Globus pallidus (tissue), 1 donor: ENCODE measurements around the gene PSMB11.
"Not testable (repeated sequence)": the region's sequence is repeated elsewhere in the genome, so short reads cannot be mapped to it uniquely, and the experiment has no call there.

ENCODE experiments used
- DNase-seq: peaks from one replicate; pipeline ENCODE4 v3.0.0-alpha.2; 2015; ENCODE audit warnings: low spot score

PSMB11 gene, protein sequence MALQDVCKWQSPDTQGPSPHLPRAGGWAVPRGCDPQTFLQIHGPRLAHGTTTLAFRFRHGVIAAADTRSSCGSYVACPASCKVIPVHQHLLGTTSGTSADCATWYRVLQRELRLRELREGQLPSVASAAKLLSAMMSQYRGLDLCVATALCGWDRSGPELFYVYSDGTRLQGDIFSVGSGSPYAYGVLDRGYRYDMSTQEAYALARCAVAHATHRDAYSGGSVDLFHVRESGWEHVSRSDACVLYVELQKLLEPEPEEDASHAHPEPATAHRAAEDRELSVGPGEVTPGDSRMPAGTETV

DNA sequence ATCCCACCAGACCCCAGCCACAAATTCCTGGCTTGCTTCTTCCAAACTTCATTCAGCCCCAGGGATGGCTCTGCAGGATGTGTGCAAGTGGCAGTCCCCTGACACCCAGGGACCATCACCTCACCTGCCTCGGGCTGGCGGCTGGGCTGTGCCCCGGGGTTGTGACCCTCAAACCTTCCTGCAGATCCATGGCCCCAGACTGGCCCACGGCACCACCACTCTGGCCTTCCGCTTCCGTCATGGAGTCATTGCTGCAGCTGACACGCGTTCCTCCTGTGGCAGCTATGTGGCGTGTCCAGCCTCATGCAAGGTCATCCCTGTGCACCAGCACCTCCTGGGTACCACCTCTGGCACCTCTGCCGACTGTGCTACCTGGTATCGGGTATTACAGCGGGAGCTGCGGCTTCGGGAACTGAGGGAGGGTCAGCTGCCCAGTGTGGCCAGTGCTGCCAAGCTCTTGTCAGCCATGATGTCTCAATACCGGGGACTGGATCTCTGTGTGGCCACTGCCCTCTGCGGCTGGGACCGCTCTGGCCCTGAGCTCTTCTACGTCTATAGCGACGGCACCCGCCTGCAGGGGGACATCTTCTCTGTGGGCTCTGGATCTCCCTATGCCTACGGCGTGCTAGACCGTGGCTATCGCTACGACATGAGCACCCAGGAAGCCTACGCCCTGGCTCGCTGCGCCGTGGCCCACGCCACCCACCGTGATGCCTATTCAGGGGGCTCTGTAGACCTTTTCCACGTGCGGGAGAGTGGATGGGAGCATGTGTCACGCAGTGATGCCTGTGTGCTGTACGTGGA lies at the start of gene PSMB11:
TSS of gene PSMB11 (plus strand) at position 51 of the 804 bp plus-strand sequence. CDS start at position 65, 14 bp downstream.
- DNase-seq, result no peak

DNA sequence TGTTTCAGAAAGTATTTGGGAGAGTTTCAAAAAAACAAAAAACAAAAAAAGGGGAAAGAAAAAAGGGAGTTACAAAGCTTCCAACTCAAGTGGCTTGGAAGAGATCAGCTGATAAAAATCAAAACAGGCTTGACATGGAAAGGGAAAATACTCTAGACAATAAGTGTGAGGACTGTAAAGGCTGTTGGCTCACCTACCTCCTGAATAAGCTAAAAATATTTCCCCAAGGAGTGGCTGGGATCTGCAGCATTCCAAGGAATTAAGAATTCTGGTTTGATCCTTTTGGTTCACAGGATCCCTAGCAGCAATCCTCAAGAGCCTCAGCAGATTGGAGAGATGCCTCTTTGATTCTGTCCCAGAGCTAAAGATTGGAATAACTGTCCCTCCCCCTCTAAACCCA lies 48.5 kb upstream of the PSMB11 start:
- no peak for DNase-seq

DNA sequence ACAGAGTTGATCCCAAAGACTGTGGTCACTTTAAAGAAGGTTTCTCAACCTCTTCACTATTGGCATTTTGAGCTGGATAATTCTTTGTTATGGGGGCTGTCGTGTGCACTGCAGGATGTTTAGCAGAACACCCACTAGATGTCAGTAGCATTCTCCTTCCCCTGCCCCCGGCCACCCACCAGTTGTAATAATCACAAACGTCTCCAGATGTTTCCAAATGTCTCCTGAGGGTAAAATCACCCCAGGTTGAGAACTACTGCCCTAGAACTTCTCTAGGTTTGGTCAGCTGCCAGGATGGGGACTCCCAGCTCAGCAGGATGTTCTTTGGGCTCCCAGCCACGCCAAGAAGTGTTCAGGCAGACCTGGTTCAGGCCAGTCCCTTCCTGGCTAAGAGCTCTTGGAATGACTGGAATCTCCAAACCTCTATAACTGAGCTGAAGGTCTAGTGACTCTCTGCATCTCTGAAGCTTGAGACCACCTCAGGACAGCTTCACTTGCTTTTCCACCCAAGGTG lies 47.2 kb upstream of the PSMB11 start:
- DNase-seq, result no peak

DNA sequence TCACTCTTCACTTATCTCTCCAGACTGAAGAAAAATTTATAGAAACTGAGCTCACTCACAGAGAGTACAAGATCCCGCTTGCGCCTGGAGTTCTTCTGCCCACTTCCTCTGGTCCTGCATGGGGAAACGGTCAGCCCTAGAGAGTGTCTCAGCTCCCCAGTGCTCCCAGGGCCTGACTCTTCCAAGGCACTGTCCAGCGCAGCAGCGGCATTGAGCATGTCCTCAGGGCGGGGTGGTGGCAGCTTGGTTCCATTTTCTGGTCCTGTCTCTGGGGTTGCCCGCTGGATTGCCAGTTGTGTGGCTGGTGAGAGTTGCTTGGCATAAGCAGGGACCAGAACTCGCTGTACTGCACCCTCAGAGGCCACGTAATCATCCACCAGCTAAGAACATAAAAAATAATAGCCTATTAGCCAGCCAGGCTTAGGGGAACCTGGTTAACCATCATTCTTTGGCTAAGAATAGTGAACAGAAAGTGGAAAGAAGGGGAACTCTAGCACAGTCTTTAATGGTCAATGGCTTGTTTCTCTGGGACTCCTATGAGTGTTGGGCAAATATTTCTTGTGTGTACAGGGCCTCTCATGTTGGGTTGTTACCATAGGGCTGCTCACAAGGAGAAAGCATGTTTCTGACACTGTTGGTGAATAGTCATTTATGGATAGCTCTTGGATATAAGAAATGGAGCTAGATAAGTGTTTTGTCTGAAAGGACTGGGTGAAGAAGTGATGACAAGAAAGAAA lies 46.0 kb upstream of the PSMB11 start:
- no peak for DNase-seq

DNA sequence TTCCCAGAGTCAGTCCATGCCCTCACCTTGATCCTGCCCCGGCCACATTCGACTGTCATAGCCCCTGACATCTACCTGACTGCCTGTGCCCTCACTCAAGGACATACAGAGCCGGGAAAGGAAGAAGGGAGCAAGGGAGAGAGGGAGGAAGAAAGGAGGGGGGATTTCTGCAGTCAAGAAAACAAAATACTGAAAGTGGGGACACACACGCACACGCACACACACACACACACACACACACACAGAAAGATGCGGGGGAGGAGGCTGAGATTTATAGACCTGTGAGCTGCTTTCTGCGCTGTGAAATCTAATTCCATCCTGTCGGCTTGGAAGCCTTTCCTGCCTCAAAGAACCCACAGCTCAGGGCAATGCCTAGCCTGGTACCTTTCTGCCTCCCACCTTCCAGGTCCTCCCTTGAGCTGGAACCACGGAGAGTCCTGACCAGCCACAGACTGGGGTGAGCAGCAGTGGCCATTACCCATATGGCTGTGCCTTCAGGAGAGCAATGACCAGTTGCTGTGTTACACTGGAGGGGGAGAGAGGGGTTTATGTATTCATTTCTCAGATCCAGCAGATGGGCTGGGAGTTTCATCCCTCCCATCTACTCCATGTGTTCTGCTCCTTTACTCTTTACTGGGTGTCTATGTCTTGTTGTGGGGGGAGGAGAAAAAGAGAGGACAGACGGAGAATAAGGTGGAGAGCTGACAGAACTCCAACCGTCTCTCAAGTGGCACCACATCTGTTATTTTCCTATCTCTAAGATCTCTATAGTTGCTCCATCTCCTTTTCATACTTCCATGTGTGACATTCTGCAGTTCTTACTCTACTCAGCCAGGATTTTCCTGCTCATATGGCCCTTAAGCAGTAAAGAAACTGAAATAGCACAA lies 45.0 kb upstream of the PSMB11 start:
- DNase-seq, result no peak

DNA sequence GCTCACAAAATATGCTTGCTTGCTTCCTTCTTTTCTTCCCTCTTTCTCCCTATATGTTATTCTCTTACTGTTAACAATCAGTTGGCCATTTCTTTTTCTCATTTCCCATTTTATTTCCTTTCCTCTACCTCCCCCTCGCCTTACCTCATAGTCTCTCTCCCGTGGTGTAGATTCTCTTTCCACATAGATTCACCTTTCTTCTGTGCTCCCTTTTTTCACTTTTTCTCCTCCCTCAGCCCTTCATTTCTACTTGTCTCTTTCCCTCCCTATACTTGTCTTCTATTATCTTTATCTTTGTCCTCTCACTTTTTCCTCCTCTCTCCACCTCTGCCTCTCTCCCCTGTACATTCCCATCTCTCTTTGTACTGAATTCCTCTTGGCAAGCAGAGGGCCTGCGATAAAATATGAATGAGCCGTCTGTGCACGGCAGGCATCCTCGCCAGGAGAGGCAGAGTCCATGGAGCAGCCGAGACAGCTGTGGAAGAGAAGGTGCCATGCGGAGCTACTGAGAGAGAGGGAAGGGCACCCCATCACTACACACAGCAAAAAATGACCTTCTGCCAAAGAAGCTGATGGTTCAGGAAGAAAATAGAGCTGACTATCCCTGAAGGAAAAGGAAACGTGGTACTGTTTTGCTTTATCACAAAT lies 44.2 kb upstream of the PSMB11 start:
- no peak for DNase-seq

DNA sequence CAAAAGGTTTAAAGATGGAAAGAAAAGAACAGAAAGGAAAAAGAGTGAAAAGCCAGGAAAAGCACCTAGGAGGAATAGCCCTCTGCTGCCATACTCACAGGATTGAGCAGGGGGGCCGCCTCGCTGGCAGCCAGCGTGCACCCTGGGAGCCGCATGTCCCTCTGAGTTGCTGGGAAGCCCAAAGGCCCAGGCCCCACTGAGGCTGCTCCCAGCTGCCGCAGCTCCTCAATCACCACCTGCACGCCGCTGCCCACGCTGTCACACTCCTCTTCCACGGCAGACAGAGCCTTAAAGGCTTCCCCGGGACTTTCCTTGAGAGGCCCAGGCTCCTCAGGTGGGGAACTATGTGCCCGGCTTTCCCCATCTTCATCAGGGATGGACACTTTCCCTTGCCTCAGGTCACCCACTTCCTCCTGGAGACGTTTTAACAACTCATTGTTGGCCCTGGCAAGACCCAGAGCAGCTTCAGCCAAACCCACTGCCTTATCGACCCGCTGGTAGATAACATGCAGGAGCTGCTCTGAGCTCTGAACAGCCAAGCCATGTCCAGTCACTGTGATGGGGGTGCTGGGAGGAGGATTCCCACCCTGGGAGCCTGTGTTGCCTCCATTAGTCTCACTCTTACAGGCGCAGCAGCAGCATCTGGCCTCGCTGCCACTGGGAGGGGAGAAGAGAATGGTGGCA lies 43.5 kb upstream of the PSMB11 start:
- no peak for DNase-seq

DNA sequence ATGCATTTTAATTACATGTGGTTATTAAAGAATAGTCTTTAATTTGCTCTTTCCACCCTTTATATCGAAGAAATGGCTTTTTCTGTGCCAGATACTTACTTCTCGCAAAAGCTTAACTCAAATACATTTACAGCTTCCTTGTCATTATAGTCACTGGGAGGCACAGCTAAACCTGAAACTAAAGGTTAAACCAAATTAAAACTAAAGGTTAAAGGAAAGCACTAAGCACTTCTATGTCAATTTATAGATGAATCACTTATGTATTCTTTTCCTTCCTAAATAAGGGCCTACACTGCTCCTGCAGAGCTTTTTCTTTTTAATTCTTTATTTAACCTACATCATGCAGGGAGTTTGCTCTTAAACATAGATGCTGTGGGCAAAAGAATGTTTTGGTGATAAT lies 41.2 kb upstream of the PSMB11 start:
- DNase-seq, result no peak

DNA sequence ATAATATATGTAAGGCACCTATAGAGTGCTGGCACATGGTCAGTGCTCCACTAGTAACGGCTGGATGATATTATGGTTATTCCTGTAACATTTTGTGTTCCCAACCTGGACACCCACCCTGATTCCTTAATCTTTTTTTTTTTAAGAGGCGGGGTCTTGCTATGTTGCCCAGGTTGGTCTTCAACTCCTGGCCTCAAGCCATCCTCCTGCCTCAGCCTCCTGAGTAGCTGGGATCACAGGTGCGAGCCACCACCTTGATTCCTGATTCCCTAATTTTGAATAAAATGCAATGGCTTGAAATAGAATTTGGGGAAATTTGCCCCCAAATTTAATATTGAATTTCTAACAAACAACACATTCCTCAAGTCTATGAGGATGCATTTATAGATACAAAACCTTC lies 39.4 kb upstream of the PSMB11 start:
- DNase-seq, result no peak

DNA sequence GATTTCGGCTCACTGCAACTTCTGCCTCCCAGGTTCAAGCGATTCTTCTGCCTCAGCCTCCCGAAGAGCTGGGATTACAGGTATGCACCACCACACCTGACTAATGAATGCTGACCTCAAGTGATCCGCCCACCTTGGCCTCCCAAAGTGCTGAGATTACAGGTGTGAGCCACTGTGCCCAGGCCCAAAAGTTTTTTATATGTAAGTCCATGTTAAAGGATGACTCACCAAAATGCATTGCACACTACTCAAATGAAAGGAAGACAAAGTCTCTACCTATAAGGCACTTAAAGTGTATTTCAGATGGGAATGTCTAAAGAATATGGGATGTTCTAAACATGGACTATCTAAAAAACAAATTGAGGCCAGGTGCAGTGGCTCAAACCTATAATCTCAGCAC lies 37.7 kb upstream of the PSMB11 start:
- DNase-seq, result not testable (repeated sequence)

DNA sequence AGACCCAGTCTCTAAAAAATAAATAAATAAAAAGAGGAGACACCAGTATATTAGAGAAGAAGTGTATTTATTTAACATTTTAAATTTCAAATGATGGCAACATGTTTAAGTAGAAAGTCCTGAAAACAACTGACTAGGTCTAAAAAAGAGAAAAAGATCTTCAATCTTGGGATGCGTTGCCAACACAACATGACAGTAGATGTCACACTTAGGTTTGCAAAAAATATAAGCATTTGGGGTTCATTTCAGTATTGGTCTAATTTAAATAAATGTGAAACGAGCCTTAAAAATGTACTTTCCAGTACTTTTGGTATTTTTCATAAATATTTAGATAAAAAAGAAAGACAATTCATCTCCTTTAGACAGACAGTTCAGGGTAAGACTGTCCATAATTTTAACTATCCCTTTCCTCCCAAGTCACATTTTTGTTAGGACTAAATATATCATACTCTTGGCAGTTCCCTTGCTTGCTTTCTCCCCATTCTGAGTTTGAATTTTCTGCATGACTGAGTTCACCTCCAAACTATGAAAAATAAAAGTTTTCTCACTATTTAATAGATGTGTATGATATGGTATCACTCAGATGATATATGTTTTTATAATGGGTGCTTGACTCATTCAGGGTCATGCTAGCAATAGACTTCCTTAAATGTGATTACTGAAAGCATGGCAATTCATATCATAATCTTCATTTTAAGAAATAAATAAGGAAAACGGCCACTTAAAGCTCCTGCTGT lies 36.4 kb upstream of the PSMB11 start:
- no peak for DNase-seq

DNA sequence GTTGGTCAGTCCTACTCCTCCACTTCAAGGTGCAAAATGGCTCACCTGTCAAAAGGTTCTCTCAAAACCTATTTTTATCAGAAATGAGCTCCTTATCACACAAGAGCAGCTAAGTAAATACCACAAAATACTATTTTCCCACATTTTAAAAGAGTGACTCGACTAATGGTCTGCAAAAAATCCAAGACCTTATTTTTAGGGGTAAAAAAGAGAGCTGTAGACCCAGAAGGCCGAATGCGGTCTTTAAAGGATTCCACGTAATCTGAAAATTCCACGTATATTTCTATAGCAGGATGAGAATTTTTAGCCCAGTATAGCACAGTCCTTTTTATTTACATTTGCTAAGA lies 35.9 kb upstream of the PSMB11 start:
- no peak for DNase-seq

DNA sequence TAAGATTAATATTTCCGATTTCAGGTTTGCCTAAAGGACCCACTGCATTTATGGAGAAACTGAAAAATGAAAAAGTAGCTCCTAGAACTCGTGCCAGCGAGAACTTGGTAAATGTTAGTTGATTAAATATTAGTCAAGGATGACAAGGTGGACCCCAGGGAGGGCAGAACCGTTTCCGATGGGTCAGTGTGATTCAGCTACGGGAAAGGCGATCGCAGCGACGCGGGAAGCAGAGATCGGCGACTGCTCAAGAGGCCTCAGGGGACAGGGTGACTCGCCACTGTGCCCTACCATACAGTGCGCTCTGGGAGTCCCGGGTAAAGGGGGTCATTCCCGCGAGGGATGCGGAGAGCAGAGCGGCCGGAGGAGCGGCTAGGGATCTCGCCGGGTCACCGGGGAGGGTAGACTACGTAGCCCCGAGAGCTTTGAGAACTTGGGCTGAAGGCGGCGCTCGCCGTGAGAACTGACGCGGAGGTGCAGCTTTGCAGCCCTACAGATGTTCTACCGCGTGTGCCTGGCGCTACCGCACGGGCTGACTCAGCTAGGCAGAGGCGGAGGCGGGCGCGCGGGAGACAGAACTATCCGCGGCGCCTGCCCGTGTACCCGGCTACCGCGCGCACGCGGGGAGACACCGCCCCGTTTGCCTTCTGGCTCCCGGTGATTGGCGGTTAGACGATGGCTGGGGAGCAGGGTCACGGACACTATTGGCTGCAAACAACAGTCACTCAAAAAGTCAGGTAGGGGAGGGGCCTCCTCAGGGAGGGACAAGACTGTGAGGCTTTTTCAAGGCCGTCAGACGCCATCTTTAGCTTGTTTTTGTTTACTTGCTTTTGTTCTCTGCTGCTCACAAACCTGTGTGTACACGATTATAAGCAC lies 35.2 kb upstream of the PSMB11 start:
- peak; percentile 99 for DNase-seq

DNA sequence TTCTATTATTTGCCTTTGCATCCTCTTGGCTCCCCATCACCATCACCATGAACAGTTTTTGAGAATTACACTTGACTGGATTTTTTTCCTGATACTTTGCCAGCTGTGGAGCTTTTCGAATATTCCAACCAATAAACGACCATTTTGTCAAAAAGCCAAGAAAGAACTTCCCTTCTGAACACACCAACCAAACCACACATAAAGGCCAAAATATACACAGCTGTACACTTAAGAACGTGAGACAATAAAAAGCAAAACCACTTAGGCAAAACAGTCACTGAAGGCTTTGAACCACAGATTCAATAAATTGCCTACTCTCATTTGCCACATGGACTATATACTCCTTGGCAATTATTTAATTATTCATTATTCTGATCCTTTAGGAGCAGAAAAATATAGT lies 33.2 kb upstream of the PSMB11 start:
- no peak for DNase-seq

DNA sequence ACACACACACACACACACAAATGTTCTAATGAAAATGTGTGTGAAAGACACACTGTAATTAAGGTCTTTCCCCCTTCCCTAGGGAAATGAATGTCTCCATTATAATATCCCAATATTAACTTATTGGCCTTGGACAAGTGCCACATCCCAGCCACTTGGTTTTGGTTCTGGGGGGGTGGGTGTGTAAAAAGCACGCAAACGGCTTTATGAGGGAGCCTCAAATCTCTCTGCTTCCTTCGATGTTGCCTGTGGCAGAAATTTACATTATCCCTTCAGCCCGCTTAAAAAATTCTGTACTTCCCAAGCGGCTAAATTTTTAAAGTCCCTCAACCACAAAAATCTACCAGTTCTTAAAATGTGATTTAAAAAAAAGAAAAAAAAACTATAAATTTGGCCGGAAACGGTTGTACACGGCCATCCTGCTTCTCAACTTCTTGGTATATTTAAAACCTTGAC lies 32.5 kb upstream of the PSMB11 start:
- DNase-seq, result no peak

DNA sequence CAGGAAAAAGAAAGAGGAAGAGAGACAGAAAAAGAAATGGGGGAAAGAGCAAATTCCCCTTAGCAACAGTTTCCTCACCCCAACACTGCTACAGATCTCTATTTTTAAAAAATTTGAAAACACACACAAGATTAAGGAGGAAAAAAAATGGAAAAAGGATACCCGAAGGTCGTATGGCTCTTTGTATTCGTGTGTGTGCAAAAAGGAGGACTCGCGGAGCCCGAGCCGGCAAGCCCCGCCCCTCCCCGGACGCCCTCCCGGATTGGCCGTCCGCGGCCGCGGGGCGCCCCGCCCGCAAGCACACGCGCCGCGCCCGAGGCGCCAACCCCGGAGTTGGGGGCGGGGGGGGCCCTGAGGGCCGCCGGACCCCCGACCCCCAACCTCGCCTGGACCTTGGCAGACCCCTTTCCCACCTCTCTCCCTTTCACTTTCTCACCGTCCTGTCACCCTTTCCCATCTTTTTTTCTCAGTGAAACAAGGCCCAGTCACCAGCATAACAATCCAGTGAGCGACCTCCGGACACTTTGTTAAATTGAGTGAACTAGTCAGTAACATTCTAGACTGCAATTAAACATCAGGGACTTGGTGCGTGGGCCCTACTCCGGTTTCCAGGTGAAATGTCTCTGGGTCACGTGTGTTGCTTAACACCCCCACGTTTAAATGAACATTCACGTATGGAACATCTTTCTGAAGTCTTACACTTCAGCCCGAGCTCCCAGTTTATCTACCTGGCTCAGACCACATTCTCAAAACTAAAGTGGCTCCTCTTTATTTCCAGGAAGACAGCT lies 31.9 kb upstream of the PSMB11 start, which contains the start of gene C14orf93:
TSS of gene C14orf93 (minus strand) at position 205 of the 788 bp plus-strand sequence. CDS start 11,120 bp downstream, outside the sequence.
- DNase-seq, result peak; percentile 74

DNA sequence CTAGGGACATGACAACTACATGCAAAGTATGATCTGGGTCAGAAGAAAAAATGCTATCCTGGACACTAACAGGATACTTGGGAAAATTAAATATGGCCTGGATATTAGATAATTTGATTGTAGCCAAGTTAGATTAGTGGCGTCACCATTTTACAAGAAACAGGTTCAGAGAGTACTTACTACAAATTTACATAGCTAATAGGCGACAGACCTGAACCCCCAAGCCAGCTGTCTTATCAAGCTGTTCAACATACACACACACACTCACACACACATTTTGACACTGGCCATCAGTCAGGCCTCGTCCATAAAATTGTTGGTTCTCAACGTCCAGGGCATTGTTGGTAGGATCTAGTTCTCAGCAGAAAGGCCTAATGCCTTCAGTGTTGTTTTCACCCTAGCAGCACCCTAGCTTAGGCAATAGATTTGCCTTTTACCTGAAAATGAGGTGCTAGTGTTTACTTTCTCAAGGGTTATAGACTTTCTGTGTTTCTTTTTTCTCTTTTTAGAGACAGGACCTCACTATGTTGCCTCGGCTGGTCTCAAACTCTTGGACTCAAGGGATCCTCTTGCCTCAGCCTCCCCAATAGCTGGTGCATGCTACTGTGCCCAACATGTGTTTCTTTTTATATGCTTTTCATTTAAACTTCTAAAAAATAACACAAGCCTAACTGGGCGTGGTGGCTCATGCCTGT lies 28.8 kb upstream of the PSMB11 start:
- no peak for DNase-seq
